Caco-2 (cell line): ENCODE measurements around the gene SCARB2. TPM values are rescaled to one million over a fixed set of nuclear protein-coding genes. Genes with fewer than 3 reads are reported as not detected.
A peak's percentile ranks its signal among the peaks of the same experiment; 100 is the strongest.

Experiments
- BruUV-seq: library from RNA; stranded (reverse); fragments of 400-500 nt; replicated peaks from 2 replicates; lab custom pipeline; 2021; lab: Mats Ljungman, UMichigan
- CTCF ChIA-PET: fragments of 300-600 bp; sonication (Branson Sonifier 250); formaldehyde crosslinking; loops from one replicate; lab custom pipeline; 2022; ENCODE audit warnings: antibody characterized with exemption; lab: Charles Lee
- POLR2A ChIA-PET: fragments of 300-600 bp; sonication (Branson Sonifier 250); formaldehyde crosslinking; loops from one replicate; lab custom pipeline; 2022; ENCODE audit warnings: antibody characterized with exemption; lab: Charles Lee
- DNase-seq, 2 experiments: peaks; one replicate each; pipeline versions ENCODE4 v3.0.0 to v3.0.0-alpha.2; 2020 to 2022
- H3K27me3 ChIP-seq: replicated peaks from 2 replicates; pipeline ENCODE4 v1.6.0; 2011; ENCODE audit warnings: low read length; ENCODE audit not compliant: control insufficient read depth, insufficient read depth
- H3K36me3 ChIP-seq: 2 replicates; pipeline ENCODE4 v1.5.1; 2011; ENCODE audit warnings: low read length; ENCODE audit not compliant: control insufficient read depth, insufficient read depth
- H3K4me1 ChIP-seq: fragments of 250-450 bp; sonication (Bioruptor Pico); 2 replicates; pipeline ENCODE4 v1.5.1; 2020; ENCODE audit warnings: mild to moderate bottlenecking
- H3K4me3 ChIP-seq: 2 replicates; pipeline ENCODE4 v1.5.1; 2011; ENCODE audit warnings: low read depth, mild to moderate bottlenecking, control low read depth, low read length
- H3K9me3 ChIP-seq: fragments of 250-450 bp; sonication (Bioruptor Pico); 2 replicates; pipeline ENCODE4 v1.5.1; 2020; ENCODE audit warnings: mild to moderate bottlenecking, moderate library complexity
- H3K27ac Mint-ChIP-seq: one replicate; pipeline ENCODE4 v1.8.0; 2022; ENCODE audit warnings: mixed read lengths; ENCODE audit not compliant: unreplicated experiment
- H3K27me3 Mint-ChIP-seq: one replicate; pipeline ENCODE4 v1.8.0; 2022; ENCODE audit warnings: mixed read lengths; ENCODE audit not compliant: insufficient read depth, unreplicated experiment
- H3K36me3 Mint-ChIP-seq: one replicate; pipeline ENCODE4 v1.8.0; 2022; ENCODE audit warnings: mild to moderate bottlenecking, mixed read lengths; ENCODE audit not compliant: insufficient read depth, unreplicated experiment
- H3K4me1 Mint-ChIP-seq: one replicate; pipeline ENCODE4 v1.8.0; 2022; ENCODE audit warnings: low read depth, mixed read lengths; ENCODE audit not compliant: unreplicated experiment
- H3K4me3 Mint-ChIP-seq: one replicate; pipeline ENCODE4 v1.8.0; 2022; ENCODE audit warnings: mild to moderate bottlenecking, moderate library complexity, mixed read lengths; ENCODE audit not compliant: unreplicated experiment
- H3K9me3 Mint-ChIP-seq: one replicate; pipeline ENCODE4 v1.8.0; 2022; ENCODE audit warnings: mixed read lengths; ENCODE audit not compliant: unreplicated experiment
- CTCF ChIP-seq, 2 experiments: fragments of 200-600 bp in 1 of 2; IDR thresholded peaks; 1 replicate in 1 of 2; 2 replicates in 1 of 2; pipeline versions ENCODE4 v1.5.1 to v1.8.0; 2011 to 2022; ENCODE audit warnings: antibody characterized with exemption in 1 of 2, control low read depth in 1 of 2, inconsistent platforms in 1 of 2, low read depth in 1 of 2, low read length in 1 of 2, mild to moderate bottlenecking in 1 of 2, moderate library complexity in 1 of 2; ENCODE audit not compliant: insufficient read depth in 1 of 2, severe bottlenecking in 1 of 2, unreplicated experiment in 1 of 2
- intact Hi-C: fragments of 100-400 bp; cut with micrococcal nuclease; formaldehyde crosslinking; loops from one replicate; pipeline ENCODE4 v1.10.0; 2022; ENCODE audit not compliant: unreplicated experiment
- total RNA-seq: library from RNA; stranded (reverse); gene quantifications from 2 replicates; pipeline ENCODE4 v1.2.3, GENCODE V29; 2022

SCARB2 gene
- total RNA-seq, 1 experiment from 2014 or later, result 150 TPM

DNA sequence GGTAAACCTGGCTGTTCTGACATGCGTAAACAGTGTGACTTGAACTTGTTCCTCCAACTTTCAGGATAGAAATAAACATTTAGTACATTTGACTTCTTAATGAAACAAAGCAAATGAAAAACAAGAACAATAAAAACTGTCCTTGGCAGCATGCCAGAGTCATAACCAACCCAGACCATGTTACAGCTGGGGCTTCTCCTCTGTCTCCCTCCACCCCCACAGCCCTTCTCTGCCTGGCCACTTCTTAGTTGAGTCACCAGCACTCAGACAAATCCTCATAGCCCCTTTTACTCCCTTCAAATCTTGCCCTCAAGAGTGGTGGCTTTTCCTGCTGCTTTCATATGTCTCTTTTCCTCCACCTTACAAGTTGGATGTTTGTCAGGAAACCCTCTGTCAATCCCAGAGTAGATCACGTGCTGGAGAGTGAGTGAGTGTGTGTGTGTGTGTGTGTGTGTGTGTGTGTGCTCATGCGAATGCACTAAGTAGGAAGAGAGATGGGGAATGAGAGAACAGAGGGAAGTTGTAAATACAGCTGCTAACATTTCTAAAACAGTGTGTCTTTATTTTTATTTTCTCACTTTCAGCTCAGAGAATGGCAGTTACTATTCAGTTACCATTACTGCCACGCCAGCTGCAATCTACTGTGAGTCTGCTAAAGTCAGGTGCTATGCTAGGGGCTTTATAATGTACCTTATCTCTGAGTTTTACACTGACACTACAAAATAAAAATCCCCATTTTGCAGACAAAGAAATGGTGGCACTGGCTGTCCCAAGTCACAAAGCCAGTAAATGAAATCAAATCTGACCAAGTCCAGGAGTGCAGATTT is 15.0 kb downstream of the SCARB2 start:
- no peak overlapping the region for H3K4me3 ChIP-seq
- ChIA-PET POLR2A (no interaction called here), CTCF (no interaction called here)
- no peaks in the 10 kb centered on the region for H3K27me3 ChIP-seq
- Mint-ChIP-seq H3K27ac (peak overlapping the region; percentile 49), H3K9me3 (no peaks in the 10 kb centered on the region), H3K36me3 (peaks cover 39% of the 10 kb centered on the region), H3K27me3 (no peaks in the 10 kb centered on the region), H3K4me3 (no peak overlapping the region), H3K4me1 (peaks cover 15% of the 10 kb centered on the region)
- DNase-seq, result no peak
- no peak for TF ChIP-seq CTCF (IDR thresholded peaks at IDR 0.05; ENCODE audit: insufficient read depth in 1 of 2, low read depth in 1 of 2, low read length in 1 of 2, severe bottlenecking in 1 of 2, unreplicated experiment in 1 of 2)
- H3K4me1 ChIP-seq, result peaks cover 31% of the 10 kb centered on the region
- H3K36me3 ChIP-seq, result peaks cover 6% of the 10 kb centered on the region
- BruUV-seq, result no TSS peak
- H3K9me3 ChIP-seq, result no peaks in the 10 kb centered on the region
- intact Hi-C loops, result no loop called here

- POLR2A ChIA-PET, result no interaction called here
Measured at GRCh38 chr4:76197971-76198410, 15.6 kb downstream of the SCARB2 start.

More at GRCh38 chr4:76197971-76198410, 15.6 kb downstream of the SCARB2 start:
- CTCF ChIA-PET, result no interaction called here
- Histone ChIP-seq H3K9me3 (no peaks in the 10 kb centered on the region), H3K4me1 (peaks cover 31% of the 10 kb centered on the region), H3K4me3 (no peak overlapping the region), H3K27me3 (no peaks in the 10 kb centered on the region), H3K36me3 (peaks cover 7% of the 10 kb centered on the region)
- Mint-ChIP-seq H3K27ac (peak overlapping the region; percentile 49), H3K9me3 (no peaks in the 10 kb centered on the region), H3K36me3 (peaks cover 46% of the 10 kb centered on the region), H3K27me3 (no peaks in the 10 kb centered on the region), H3K4me3 (no peak overlapping the region), H3K4me1 (peaks cover 15% of the 10 kb centered on the region)
- TF ChIP-seq CTCF (IDR thresholded peaks at IDR 0.05; ENCODE audit: insufficient read depth in 1 of 2, low read depth in 1 of 2, low read length in 1 of 2, severe bottlenecking in 1 of 2, unreplicated experiment in 1 of 2), result no peak
- no TSS peak for BruUV-seq
- intact Hi-C loops, result no loop called here
- no peak for DNase-seq
